Cardiac fibroblast (primary cell): ENCODE results near the gene ATP8A2.

Experiments used
- DNase-seq, 2 donors: peaks; one replicate each; pipeline versions ENCODE4 v3.0.0 to v3.0.0-alpha.2; 2010; ENCODE audit warnings: low read depth in 2 of 2
- H3K4me3 ChIP-seq, 2 donors: replicated peaks in 1 of 2; 1 replicate in 1 of 2; 2 replicates in 1 of 2; pipeline ENCODE4 v1.5.1; 2011; ENCODE audit warnings: low read depth in 2 of 2, low read length in 2 of 2, mild to moderate bottlenecking in 2 of 2, moderate library complexity in 1 of 2
- CTCF ChIP-seq: IDR thresholded peaks from one replicate; pipeline ENCODE4 v1.5.1; 2011; ENCODE audit warnings: low read depth, mild to moderate bottlenecking, low read length, inconsistent platforms

ATP8A2 gene

GRCh38 chr13:26074706-26075105 is 702.9 kb downstream of the ATP8A2 start:
- peak; percentile 18 to 65 for DNase-seq
- H3K4me3 ChIP-seq, result no peak overlapping the region
- peak; percentile 11 for TF ChIP-seq CTCF
